ENCODE measurements around the gene BNC1.

Gene BNC1

GRCh38 chr15:83284559-83285283, at the start of gene BNC1:
TSS of gene BNC1 (minus strand) at chr15:83284664. CDS start at chr15:83284628, 36 bp downstream.
- DNase-seq, result no peak

GRCh38 chr15:83327041-83327440, 42.6 kb upstream of the BNC1 start:
- no peak for DNase-seq

GRCh38 chr15:83324799-83325198, 40.3 kb upstream of the BNC1 start:
- DNase-seq, result no peak

- DNase-seq, result no peak
Observed at GRCh38 chr15:83323296-83323711, 38.8 kb upstream of the BNC1 start.

GRCh38 chr15:83322691-83323090, 38.2 kb upstream of the BNC1 start:
- no peak for DNase-seq

GRCh38 chr15:83322061-83322460, 37.6 kb upstream of the BNC1 start:
- no peak for DNase-seq

GRCh38 chr15:83320844-83321243, 36.4 kb upstream of the BNC1 start:
- DNase-seq, result no peak

GRCh38 chr15:83320404-83320803, 35.9 kb upstream of the BNC1 start:
- DNase-seq, result no peak

GRCh38 chr15:83319771-83320170, 35.3 kb upstream of the BNC1 start:
- no peak for DNase-seq

GRCh38 chr15:83318861-83319415, 34.5 kb upstream of the BNC1 start:
- DNase-seq, result no peak

- no peak for DNase-seq
Observed at GRCh38 chr15:83318036-83318435, 33.6 kb upstream of the BNC1 start.

- DNase-seq, result no peak
Observed at GRCh38 chr15:83312071-83312470, 27.6 kb upstream of the BNC1 start.

- DNase-seq, result no peak
Observed at GRCh38 chr15:83310521-83311456, 26.3 kb upstream of the BNC1 start.

GRCh38 chr15:83308671-83309070, 24.2 kb upstream of the BNC1 start:
- no peak for DNase-seq

GRCh38 chr15:83306561-83306960, 22.1 kb upstream of the BNC1 start:
- no peak for DNase-seq

- DNase-seq, result no peak
Observed at GRCh38 chr15:83305704-83306291, 21.3 kb upstream of the BNC1 start.

GRCh38 chr15:83304861-83305703, 20.6 kb upstream of the BNC1 start:
- no peak for DNase-seq

GRCh38 chr15:83303535-83303934, 19.1 kb upstream of the BNC1 start:
- no peak for DNase-seq

GRCh38 chr15:83300826-83301225, 16.4 kb upstream of the BNC1 start:
- no peak for DNase-seq

GRCh38 chr15:83299462-83299861, 15.0 kb upstream of the BNC1 start:
- DNase-seq, result no peak

- no peak for DNase-seq
Observed at GRCh38 chr15:83295417-83295816, 11.0 kb upstream of the BNC1 start.

- DNase-seq, result no peak
Observed at GRCh38 chr15:83293201-83293600, 8.7 kb upstream of the BNC1 start.

All from hippocampal formation (tissue), 2 donors.